ENCODE measurements around the gene TMEM44. TPM values are rescaled to one million over a fixed set of nuclear protein-coding genes. Genes with fewer than 3 reads are reported as not detected.
A peak's percentile ranks its signal among the peaks of the same experiment; 100 is the strongest.
"Not testable (repeated sequence)": the region's sequence is repeated elsewhere in the genome, so short reads cannot be mapped to it uniquely, and the experiment has no call there.

TMEM44 gene
- total RNA-seq, 2 experiments from 2014 or later, result 3.0 to 4.4 TPM

DNA sequence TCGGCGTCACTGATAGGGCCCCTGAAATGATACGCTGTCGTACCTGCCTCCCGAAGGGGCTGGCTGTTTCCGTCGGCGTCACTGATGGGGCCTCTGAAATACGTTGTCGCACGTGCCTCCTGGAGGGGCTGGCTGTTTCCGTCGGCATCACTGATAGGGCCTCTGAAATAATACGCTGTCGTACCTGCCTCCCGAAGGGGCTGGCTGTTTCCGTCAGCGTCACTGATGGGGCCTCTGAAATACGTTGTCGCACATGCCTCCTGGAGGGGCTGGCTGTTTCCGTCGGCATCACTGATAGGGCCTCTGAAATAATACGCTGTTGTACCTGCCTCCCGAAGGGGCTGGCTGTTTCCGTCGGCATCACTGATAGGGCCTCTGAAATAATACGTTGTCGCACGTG is 2.5 kb downstream of the TMEM44 start:
- not testable (repeated sequence) for H3K4me3 Mint-ChIP-seq, H3K27ac Mint-ChIP-seq

GRCh38 chr3:194624956-194625355 is 8.3 kb downstream of the TMEM44 start:
- Mint-ChIP-seq H3K27ac (no peak overlapping the region), H3K27me3 (no peaks in the 10 kb centered on the region), H3K4me3 (peak overlapping the region; percentile 22), H3K9me3 (no peaks in the 10 kb centered on the region), H3K4me1 (no peaks in the 10 kb centered on the region), H3K36me3 (no peaks in the 10 kb centered on the region)
- DNase-seq, result no peak

More for the DNA sequence above, 2.5 kb downstream of the TMEM44 start:
- peaks cover 12% of the 10 kb centered on the region for H3K4me1 Mint-ChIP-seq
- not testable (repeated sequence) for DNase-seq, H3K27me3 Mint-ChIP-seq, H3K36me3 Mint-ChIP-seq, H3K9me3 Mint-ChIP-seq

GRCh38 chr3:194623449-194624290 is 9.5 kb downstream of the TMEM44 start:
- H3K36me3 Mint-ChIP-seq, result no peaks in the 10 kb centered on the region
- H3K9me3 Mint-ChIP-seq, result no peaks in the 10 kb centered on the region
- no peak for DNase-seq
- no peaks in the 10 kb centered on the region for H3K4me1 Mint-ChIP-seq
- no peaks in the 10 kb centered on the region for H3K27me3 Mint-ChIP-seq
- no peak overlapping the region for H3K4me3 Mint-ChIP-seq
- no peak overlapping the region for H3K27ac Mint-ChIP-seq

DNA sequence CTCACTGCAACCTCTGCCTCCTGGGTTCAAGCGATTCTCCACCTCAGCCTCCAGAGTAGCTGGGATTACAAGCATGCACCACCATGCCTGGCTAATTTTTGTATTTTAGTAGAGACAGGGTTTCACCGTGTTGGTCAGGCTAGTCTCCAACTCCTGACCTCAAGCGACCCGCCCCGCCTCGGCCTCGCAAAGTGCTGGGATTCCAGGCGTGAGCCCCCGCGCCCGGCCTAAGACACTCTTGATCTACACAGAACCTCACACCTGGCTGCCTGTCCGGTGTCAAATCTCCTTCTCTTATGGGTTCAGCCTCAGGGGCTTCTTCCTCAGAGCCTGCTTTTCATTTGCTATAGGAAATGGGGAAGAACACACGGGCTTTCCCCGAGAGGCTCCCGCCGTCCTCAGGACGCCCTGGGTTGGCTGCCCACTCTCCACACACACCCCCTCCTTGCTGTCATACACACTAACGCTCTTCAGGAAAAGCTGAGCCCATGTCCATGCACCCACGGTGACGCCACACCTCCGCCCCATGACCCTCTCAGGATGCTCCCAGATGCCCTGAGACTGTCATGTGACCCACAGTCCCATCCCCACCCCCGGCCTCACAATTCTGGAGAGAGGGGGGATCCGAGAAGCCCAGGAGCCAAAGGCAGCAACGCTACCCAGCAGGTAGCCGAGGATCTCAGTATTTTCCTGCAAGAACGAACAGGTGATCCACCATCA is 10.4 kb downstream of the TMEM44 start:
- Mint-ChIP-seq H3K27ac (no peak overlapping the region), H3K36me3 (no peaks in the 10 kb centered on the region), H3K4me1 (no peaks in the 10 kb centered on the region), H3K27me3 (no peaks in the 10 kb centered on the region), H3K9me3 (no peaks in the 10 kb centered on the region), H3K4me3 (no peak overlapping the region)
- DNase-seq, result no peak

DNA sequence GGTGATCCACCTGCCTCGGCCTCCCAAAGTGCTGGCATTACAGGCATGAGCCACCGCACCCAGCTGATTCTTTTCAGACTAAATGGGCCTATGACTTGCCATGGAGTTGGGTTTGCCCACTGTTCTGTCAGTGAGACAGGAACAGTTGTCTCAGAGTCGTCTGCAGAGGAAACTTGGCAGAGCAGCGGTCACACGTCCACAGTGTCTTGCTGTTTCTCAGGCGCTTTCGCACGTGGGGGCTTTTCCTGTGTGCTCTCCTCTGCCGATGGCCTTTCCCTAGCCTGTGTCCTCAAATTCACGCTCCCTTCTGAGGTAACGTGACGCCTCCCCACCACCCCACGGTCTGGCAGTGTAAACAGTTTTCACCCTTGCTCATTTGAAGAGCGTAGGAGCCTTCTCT is 11.3 kb downstream of the TMEM44 start:
- H3K4me3 Mint-ChIP-seq, result no peak overlapping the region
- no peaks in the 10 kb centered on the region for H3K4me1 Mint-ChIP-seq
- DNase-seq, result no peak
- H3K9me3 Mint-ChIP-seq, result no peaks in the 10 kb centered on the region
- H3K27me3 Mint-ChIP-seq, result no peaks in the 10 kb centered on the region
- H3K27ac Mint-ChIP-seq, result no peak overlapping the region
- H3K36me3 Mint-ChIP-seq, result no peaks in the 10 kb centered on the region

DNA sequence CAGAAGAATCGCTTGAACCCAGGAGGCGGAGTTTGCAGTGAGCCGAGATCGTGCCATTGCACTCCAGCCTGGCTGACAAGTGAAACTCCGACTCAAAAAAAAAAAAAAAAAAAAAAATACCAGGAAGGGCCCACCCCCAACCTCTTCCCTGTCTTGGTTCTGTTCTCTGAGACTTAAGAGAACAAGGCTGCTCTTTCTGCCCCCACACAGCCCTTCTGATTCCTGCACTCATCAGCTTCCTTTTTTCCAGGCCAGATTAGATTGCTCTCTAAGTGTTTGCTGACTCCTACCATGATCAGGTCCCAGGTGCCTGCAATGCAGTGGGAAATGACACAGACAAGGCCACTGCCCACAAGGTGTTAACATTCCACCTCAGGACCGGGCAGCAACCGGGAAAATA is 13.0 kb downstream of the TMEM44 start:
- no peaks in the 10 kb centered on the region for H3K36me3 Mint-ChIP-seq
- H3K27me3 Mint-ChIP-seq, result no peaks in the 10 kb centered on the region
- no peak for DNase-seq
- no peak overlapping the region for H3K27ac Mint-ChIP-seq
- H3K4me3 Mint-ChIP-seq, result no peak overlapping the region
- no peaks in the 10 kb centered on the region for H3K9me3 Mint-ChIP-seq
- no peaks in the 10 kb centered on the region for H3K4me1 Mint-ChIP-seq

DNA sequence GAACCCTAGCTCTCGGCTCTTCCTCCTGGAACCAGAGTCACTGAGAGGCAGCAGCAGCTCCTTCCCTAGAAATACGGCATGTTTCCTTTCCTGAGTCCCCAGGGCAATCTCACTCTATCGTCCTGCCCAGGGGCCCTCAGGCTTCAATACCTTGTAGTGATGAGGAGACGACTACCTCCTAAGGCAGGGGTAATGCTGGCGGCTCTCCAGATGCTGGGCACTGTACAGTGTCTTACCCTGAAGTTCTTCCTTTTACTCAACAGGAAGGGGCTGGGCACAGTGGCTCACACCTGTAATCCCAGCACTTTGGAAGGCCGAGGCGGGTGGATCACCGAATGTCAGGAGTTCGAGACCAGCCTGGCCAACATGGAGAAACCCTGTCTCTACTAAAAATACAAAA is 13.5 kb downstream of the TMEM44 start:
- no peaks in the 10 kb centered on the region for H3K9me3 Mint-ChIP-seq
- H3K36me3 Mint-ChIP-seq, result no peaks in the 10 kb centered on the region
- no peak overlapping the region for H3K4me3 Mint-ChIP-seq
- DNase-seq, result no peak
- no peaks in the 10 kb centered on the region for H3K27me3 Mint-ChIP-seq
- H3K4me1 Mint-ChIP-seq, result no peaks in the 10 kb centered on the region
- no peak overlapping the region for H3K27ac Mint-ChIP-seq

DNA sequence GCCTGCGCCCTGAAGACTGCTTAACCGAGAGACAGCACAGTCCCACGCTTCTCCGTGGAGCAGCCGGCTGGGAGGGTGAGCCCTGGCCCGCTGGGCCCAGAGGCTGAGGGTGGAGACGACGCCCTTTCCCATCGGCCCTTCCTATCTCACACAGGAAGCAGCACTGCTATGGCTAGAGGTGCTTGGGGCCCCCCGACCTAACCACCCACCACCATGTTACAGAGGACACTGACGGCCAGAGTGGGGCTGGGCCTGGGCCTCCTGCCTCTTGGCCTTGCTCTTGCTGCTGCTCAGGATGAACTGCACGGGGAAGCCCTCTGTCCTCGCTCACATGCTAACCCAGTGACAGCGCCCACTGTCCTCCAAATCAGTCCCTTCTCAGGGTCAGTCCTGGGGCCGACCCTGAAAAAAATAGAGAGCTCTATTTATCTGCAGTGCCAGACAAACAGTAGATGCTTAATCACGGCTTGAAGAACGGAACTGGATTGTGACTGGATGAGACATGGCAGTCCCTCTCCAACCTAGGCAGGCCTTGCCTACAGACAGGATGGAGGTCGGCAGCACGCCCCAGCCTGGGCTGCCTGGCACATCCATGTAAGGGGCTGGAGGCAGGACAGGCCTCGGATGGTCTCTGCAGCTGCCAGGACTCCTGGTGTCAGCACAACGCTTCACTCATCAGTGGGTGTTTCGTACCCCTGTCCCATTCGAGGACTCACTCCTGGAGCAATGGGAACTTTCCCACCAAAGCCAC is 14.2 kb downstream of the TMEM44 start:
- H3K36me3 Mint-ChIP-seq, result no peaks in the 10 kb centered on the region
- H3K27ac Mint-ChIP-seq, result no peak overlapping the region
- no peaks in the 10 kb centered on the region for H3K27me3 Mint-ChIP-seq
- no peak for DNase-seq
- no peaks in the 10 kb centered on the region for H3K9me3 Mint-ChIP-seq
- no peak overlapping the region for H3K4me3 Mint-ChIP-seq
- no peaks in the 10 kb centered on the region for H3K4me1 Mint-ChIP-seq

DNA sequence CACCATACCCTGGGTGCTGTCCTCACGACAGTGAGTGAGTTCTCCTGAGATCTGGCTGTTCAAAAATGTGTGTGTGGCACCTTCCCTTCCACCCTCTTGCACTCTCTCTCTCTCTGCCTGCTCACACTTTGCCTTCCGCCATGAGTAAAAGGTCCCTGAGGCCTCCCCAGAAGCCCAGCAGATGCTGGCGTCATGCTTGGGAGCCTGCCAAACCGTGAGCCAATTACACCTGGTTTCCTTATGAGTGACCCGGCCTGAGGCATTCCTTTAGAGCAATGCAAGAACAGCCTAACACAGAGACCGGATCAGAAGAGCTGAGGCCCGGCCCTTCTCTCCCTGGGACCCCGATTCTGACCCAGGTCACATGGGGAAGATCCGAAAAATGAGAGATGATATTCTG is 15.4 kb downstream of the TMEM44 start:
- Mint-ChIP-seq H3K4me1 (no peaks in the 10 kb centered on the region), H3K9me3 (no peaks in the 10 kb centered on the region), H3K36me3 (no peaks in the 10 kb centered on the region), H3K27me3 (no peaks in the 10 kb centered on the region), H3K27ac (no peak overlapping the region), H3K4me3 (no peak overlapping the region)
- no peak for DNase-seq

- no peaks in the 10 kb centered on the region for H3K9me3 Mint-ChIP-seq
- no peak for DNase-seq
- no peak overlapping the region for H3K27ac Mint-ChIP-seq
- H3K4me1 Mint-ChIP-seq, result peaks cover 2% of the 10 kb centered on the region
- H3K4me3 Mint-ChIP-seq, result no peak overlapping the region
- no peaks in the 10 kb centered on the region for H3K27me3 Mint-ChIP-seq
- H3K36me3 Mint-ChIP-seq, result no peaks in the 10 kb centered on the region
Observed at GRCh38 chr3:194617143-194617671, 16.0 kb downstream of the TMEM44 start.

DNA sequence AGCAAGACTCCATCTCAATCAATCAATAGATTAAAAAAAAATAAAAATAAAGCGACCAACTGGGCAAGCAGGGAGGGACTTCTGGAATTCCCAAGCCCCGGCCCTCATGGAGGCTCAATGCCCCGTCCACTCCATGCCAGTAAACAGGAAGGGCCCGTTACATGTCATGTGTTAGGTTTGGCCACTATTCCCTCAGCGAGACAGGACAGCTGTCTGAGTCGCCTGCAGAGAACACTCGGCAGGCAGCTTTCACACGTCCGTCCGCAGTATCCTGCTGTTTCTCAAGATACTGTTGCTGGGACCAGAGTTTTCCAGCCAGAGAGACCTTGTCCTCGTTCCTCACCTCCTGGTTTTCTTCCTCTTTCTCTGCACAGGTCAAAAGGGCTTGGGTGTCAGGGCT is 18.0 kb downstream of the TMEM44 start:
- peaks cover 3% of the 10 kb centered on the region for H3K36me3 Mint-ChIP-seq
- no peak for DNase-seq
- no peak overlapping the region for H3K4me3 Mint-ChIP-seq
- no peaks in the 10 kb centered on the region for H3K27me3 Mint-ChIP-seq
- peaks cover 3% of the 10 kb centered on the region for H3K4me1 Mint-ChIP-seq
- no peaks in the 10 kb centered on the region for H3K9me3 Mint-ChIP-seq
- H3K27ac Mint-ChIP-seq, result no peak overlapping the region

DNA sequence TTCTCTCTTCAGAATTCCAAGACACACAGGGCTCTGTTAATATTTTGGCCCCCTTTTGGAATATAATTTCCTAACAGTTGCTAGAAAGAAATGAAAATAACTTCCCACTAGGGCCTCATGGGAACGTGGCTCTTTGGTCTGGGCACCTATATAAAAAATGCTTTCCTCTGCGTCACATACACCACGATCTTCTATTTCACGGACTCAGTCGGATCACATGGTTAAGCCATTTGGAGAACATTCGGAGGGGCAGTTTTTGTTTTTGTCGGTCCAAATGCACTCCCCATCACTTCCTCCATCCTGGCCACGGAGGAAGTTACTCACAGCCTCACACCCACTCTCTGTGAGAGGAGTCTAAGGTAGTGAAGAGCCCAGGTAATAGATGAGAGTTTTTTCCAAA is 21.0 kb downstream of the TMEM44 start:
- peaks cover 3% of the 10 kb centered on the region for H3K36me3 Mint-ChIP-seq
- H3K27me3 Mint-ChIP-seq, result no peaks in the 10 kb centered on the region
- H3K9me3 Mint-ChIP-seq, result no peaks in the 10 kb centered on the region
- peaks cover 3% of the 10 kb centered on the region for H3K4me1 Mint-ChIP-seq
- H3K4me3 Mint-ChIP-seq, result no peak overlapping the region
- DNase-seq, result no peak
- no peak overlapping the region for H3K27ac Mint-ChIP-seq

DNA sequence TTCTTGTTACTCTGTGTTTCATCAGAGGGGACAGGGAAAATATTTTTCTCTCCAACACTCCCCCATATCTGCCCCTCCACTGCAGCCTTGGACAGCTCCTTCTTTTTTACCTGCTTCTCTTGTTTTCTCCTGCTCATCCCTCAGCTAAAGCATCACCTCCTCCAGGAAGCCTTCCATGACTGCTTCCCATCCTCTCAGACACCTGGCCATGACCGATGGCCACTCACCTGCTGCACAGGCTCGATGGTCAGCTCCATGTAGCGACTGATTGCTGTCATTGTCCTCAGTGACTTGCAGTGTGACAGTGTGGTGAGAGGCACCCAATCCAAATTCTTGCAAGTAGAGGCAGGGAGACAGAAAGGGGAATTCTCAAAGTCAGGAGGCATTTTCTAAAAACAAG is 22.5 kb downstream of the TMEM44 start:
- no peaks in the 10 kb centered on the region for H3K27me3 Mint-ChIP-seq

DNA sequence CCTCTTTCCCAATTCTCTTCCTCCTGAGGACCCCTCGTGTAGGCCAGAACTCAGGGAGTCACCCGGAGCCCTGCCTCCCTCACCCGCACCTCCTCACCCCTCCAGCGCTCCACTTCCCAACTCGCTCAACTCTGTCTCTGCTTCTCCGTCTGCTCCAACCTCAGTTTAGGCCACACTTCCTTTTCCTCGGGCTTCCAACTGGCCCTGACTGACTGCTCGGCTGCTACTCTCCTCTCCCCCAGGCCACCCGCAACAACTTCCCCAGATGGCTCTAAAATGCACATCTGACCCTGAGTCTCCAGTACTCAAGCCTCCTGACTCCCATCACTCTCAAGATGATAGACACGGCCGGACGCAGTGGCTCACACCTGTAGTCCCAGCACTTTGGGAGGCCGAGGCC is 23.6 kb downstream of the TMEM44 start:
- H3K36me3 Mint-ChIP-seq, result peaks cover 3% of the 10 kb centered on the region
- H3K27ac Mint-ChIP-seq, result no peak overlapping the region
- no peak for DNase-seq
- peaks cover 3% of the 10 kb centered on the region for H3K4me1 Mint-ChIP-seq
- H3K27me3 Mint-ChIP-seq, result no peaks in the 10 kb centered on the region
- no peaks in the 10 kb centered on the region for H3K9me3 Mint-ChIP-seq
- no peak overlapping the region for H3K4me3 Mint-ChIP-seq

More for the DNA sequence above, 22.5 kb downstream of the TMEM44 start:
- no peak overlapping the region for H3K4me3 Mint-ChIP-seq
- H3K9me3 Mint-ChIP-seq, result no peaks in the 10 kb centered on the region
- peaks cover 3% of the 10 kb centered on the region for H3K36me3 Mint-ChIP-seq
- H3K27ac Mint-ChIP-seq, result no peak overlapping the region
- no peak for DNase-seq
- peaks cover 3% of the 10 kb centered on the region for H3K4me1 Mint-ChIP-seq

DNA sequence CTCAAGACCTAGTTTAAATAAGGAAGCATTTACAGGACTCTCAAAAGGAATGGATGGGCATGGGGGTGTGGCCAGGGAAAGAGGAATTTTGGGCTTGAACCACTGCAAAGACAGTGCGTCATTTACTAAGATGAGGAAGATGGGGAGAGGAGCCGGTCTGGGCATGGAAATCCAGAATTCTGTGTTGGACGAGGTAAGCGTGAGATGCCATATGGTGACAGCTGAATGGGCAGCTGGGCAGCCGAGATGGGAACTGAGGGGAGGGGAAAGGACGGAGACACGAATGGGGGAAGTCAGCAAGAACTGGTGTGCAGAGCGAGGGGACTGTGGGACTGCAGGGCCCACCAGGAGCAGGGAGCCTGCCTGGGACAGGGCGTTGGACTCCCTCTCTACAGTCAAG is 24.2 kb downstream of the TMEM44 start:
- H3K4me1 Mint-ChIP-seq, result peaks cover 3% of the 10 kb centered on the region
- no peak for DNase-seq
- H3K27me3 Mint-ChIP-seq, result no peaks in the 10 kb centered on the region
- no peak overlapping the region for H3K27ac Mint-ChIP-seq
- no peak overlapping the region for H3K4me3 Mint-ChIP-seq
- no peaks in the 10 kb centered on the region for H3K9me3 Mint-ChIP-seq
- H3K36me3 Mint-ChIP-seq, result peaks cover 3% of the 10 kb centered on the region

Measured in activated naive CD8-positive, alpha-beta T cell treated with anti-CD3 and anti-CD28 coated beads for 36 hours (primary cell).